ENCODE measurements around the gene BSN. TPM values are rescaled to one million over a fixed set of nuclear protein-coding genes. Genes with fewer than 3 reads are reported as not detected.
A peak's percentile ranks its signal among the peaks of the same experiment; 100 is the strongest.

The BSN gene, protein sequence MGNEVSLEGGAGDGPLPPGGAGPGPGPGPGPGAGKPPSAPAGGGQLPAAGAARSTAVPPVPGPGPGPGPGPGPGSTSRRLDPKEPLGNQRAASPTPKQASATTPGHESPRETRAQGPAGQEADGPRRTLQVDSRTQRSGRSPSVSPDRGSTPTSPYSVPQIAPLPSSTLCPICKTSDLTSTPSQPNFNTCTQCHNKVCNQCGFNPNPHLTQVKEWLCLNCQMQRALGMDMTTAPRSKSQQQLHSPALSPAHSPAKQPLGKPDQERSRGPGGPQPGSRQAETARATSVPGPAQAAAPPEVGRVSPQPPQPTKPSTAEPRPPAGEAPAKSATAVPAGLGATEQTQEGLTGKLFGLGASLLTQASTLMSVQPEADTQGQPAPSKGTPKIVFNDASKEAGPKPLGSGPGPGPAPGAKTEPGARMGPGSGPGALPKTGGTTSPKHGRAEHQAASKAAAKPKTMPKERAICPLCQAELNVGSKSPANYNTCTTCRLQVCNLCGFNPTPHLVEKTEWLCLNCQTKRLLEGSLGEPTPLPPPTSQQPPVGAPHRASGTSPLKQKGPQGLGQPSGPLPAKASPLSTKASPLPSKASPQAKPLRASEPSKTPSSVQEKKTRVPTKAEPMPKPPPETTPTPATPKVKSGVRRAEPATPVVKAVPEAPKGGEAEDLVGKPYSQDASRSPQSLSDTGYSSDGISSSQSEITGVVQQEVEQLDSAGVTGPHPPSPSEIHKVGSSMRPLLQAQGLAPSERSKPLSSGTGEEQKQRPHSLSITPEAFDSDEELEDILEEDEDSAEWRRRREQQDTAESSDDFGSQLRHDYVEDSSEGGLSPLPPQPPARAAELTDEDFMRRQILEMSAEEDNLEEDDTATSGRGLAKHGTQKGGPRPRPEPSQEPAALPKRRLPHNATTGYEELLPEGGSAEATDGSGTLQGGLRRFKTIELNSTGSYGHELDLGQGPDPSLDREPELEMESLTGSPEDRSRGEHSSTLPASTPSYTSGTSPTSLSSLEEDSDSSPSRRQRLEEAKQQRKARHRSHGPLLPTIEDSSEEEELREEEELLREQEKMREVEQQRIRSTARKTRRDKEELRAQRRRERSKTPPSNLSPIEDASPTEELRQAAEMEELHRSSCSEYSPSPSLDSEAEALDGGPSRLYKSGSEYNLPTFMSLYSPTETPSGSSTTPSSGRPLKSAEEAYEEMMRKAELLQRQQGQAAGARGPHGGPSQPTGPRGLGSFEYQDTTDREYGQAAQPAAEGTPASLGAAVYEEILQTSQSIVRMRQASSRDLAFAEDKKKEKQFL (N-terminal part only)
- total RNA-seq = under 1 TPM; 0.33 to 0.46 TPM
- not detected for polyA plus RNA-seq

DNA sequence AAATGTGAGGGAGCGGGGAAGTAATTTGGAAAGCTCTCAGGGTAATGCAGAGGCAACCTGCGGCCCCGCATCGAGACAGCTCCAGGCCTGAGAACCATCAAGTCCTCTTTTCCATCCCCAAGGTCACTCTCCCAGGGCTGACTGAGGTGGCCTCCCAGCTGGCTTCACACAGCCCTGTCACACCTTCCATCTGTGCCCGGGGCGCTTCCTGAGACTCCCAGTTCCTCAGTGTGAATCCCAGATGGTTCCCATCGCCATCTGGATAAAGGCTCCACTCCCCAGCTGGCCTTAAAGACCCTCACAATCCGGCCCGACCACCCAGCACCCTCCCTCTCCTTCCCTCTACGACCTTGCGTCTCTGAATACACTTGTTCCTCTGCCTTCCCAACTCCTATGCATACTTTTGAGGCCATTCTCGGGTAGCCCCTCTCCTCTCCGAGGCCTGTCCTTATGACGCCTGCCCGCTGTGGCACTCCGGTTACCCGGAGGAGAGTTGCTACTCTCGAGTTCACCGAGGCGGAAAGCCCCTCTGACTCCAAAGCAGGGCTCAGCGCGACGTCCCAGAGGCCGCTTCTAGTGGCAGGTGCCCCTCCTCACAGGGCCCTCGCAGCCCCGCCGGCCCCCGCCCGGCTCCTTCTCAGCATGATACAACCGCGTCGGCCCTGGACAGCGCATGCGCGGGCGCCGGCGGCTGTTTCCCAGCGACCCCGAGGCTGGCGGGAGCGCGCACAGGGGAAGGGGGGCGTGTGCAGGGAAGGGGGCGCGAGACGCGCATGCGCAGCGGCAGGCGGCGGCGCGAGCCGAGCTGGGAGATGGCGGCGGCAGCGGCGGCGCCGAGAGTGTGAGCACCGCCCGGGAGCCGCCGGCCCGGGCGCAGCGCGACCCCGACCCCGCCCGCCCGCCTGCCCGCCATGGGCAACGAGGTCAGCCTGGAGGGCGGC is at the start of gene BSN:
BSN (plus strand) TSS at position 786 of the 941 bp plus-strand sequence; CDS start at position 912, 126 bp downstream.
- no peaks in the 10 kb centered on the region for H3K27me3 ChIP-seq (ENCODE audit: insufficient read depth, low read length, poor library complexity, severe bottlenecking)
- H3K27me3 Mint-ChIP-seq = peaks cover 4 to 33% of the 10 kb centered on the region in 2 donors
- peak within 1 kb of the TSS; percentile 82 to 91 (median 87) for H3K4me3 Mint-ChIP-seq
- peak within 1 kb of the TSS; percentile 85 for H3K4me3 ChIP-seq (ENCODE audit: low read length)
- H3K9me3 Mint-ChIP-seq = no peaks in the 10 kb centered on the region
- H3K4me1 Mint-ChIP-seq = peaks cover 16 to 32% (median 29%) of the 10 kb centered on the region in 3 donors
- no peaks in the 10 kb centered on the region for H3K9me3 ChIP-seq (ENCODE audit: low read length)
- no peaks in the 10 kb centered on the region for H3K36me3 Mint-ChIP-seq
- H3K27ac ChIP-seq (ENCODE audit: low read depth, low read length) = peak within 1 kb of the TSS; percentile 16
- DNase-seq = peak; percentile 84 to 95 (median 90)
- H3K27ac Mint-ChIP-seq = peak within 1 kb of the TSS in 6 of 8 donors; percentile 21 to 87 (median 56)
- CTCF ChIA-PET = interaction anchor here (1.2 to 4.1 kb wide), 3 partner anchors 14 to 120 kb away, joined by 3 to 54 read pairs (median 7); no protein-coding TSS in a partner anchor
- POLR2A ChIA-PET = interaction anchor here (0.5 to 1.2 kb wide), 3 partner anchors 14 to 110 kb away, joined by 3 to 6 read pairs (median 3); no protein-coding TSS in a partner anchor
- H3K4me1 ChIP-seq (ENCODE audit: insufficient read depth, low read length) = peaks cover 18% of the 10 kb centered on the region
- no peaks in the 10 kb centered on the region for H3K36me3 ChIP-seq (ENCODE audit: insufficient read depth, low read length)

DNA sequence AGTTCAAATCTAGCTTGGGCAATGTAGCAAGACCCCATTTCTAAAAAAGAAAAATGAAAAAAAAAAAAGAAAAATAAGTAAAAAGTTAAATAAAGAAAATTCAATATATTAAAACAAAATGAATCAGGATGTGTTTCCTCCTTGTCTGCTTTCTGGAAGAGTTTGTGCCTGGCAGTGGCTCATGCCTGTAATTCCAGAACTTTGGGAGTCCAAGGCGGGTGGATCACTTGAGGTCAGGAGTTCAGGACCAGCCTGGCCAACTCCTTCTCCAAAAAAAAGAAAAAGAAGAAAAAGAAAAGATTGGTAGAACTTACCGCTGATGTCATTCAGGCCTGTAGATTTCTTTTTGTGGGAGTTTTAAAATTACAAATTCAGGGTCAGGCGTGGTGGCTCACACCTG is 47.4 kb upstream of the BSN start:
- ChIA-PET CTCF (no interaction called here), POLR2A (no interaction called here)
- Histone ChIP-seq H3K27ac (ENCODE audit: low read depth, low read length) (no peak overlapping the region), H3K4me3 (ENCODE audit: low read length) (no peak overlapping the region), H3K27me3 (ENCODE audit: insufficient read depth, low read length, poor library complexity, severe bottlenecking) (no peaks in the 10 kb centered on the region), H3K36me3 (ENCODE audit: insufficient read depth, low read length) (peaks cover 12% of the 10 kb centered on the region), H3K9me3 (ENCODE audit: low read length) (no peaks in the 10 kb centered on the region), H3K4me1 (ENCODE audit: insufficient read depth, low read length) (no peaks in the 10 kb centered on the region)
- Mint-ChIP-seq H3K4me3 (no peak overlapping the region), H3K27ac (peak overlapping the region in 1 of 8 donors; percentile 27), H3K9me3 (no peaks in the 10 kb centered on the region), H3K36me3 (peaks cover 5 to 24% (median 7%) of the 10 kb centered on the region in 3 donors), H3K4me1 (peaks cover 14 to 33% (median 22%) of the 10 kb centered on the region in 3 donors), H3K27me3 (no peaks in the 10 kb centered on the region)
- no peak for DNase-seq

DNA sequence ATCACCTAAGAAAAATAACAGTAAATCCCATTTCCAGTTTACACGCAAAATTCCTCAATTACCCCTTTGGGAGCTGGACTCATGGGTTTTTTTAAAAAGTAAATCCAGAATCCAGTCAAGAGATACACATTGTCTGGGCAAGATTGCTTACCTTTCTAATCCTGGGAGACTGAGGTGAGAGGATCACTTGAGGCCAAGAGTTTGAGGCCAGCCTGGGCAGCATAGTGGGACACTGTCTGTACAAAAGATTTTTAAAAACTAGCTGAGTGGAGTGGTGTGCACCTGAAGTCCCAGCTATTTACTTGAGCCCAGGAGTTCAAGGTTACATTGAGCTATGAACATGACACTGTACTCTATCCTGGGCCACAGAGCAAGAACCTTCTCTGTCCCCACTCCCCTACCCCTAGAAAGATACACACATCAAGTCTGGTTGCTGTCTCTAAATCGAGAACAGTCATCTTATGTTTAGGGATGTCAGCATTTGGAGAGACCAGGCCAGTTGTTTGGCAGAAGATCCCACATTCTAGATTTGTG is 45.2 kb upstream of the BSN start:
- CTCF ChIA-PET = interaction anchor here (2.1 kb wide), 1 partner anchor 30 kb away, joined by 5 read pairs; no protein-coding TSS in a partner anchor
- H3K4me1 Mint-ChIP-seq = peaks cover 6 to 17% (median 9%) of the 10 kb centered on the region in 3 donors
- POLR2A ChIA-PET = no interaction called here
- no peak overlapping the region for H3K4me3 Mint-ChIP-seq
- no peak overlapping the region for H3K27ac Mint-ChIP-seq
- no peak overlapping the region for H3K4me3 ChIP-seq (ENCODE audit: low read length)
- no peaks in the 10 kb centered on the region for H3K9me3 Mint-ChIP-seq
- H3K36me3 ChIP-seq (ENCODE audit: insufficient read depth, low read length) = peaks cover 19% of the 10 kb centered on the region
- peaks cover 5 to 30% (median 8%) of the 10 kb centered on the region in 3 donors for H3K36me3 Mint-ChIP-seq
- H3K27me3 ChIP-seq (ENCODE audit: insufficient read depth, low read length, poor library complexity, severe bottlenecking) = no peaks in the 10 kb centered on the region
- no peak overlapping the region for H3K27ac ChIP-seq (ENCODE audit: low read depth, low read length)
- H3K9me3 ChIP-seq (ENCODE audit: low read length) = no peaks in the 10 kb centered on the region
- H3K4me1 ChIP-seq (ENCODE audit: insufficient read depth, low read length) = no peaks in the 10 kb centered on the region
- H3K27me3 Mint-ChIP-seq = no peaks in the 10 kb centered on the region
- no peak for DNase-seq

DNA sequence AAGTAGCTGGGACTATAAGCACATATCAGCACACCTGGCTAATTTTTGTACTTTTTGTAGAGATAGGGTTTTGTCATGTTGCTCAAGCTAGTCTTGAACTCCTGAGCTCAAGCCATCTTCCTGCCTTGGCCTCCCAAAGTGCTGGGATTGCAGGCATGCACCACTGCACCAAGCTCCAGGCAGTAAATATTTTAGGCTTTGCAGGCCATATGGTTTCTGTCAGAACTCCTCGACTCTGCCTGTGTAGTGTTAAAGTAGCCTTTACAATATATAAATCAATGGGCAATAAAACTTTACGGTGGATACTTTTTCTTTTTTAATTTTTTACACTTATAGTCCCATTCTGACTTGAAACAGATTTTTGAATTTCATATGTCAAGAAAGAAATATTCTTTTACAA is 42.6 kb upstream of the BSN start:
- peaks cover 10 to 54% (median 17%) of the 10 kb centered on the region in 3 donors for H3K36me3 Mint-ChIP-seq
- POLR2A ChIA-PET = interaction anchor here (0.7 kb wide), 1 partner anchor 234 kb away, joined by 3 read pairs; no protein-coding TSS in a partner anchor
- CTCF ChIA-PET = interaction anchor here (1.3 to 2.1 kb wide), 2 partner anchors 28 kb away, joined by 4 to 8 read pairs; no protein-coding TSS in a partner anchor
- H3K27ac ChIP-seq (ENCODE audit: low read depth, low read length) = no peak overlapping the region
- H3K4me1 Mint-ChIP-seq = peaks cover 2 to 10% (median 6%) of the 10 kb centered on the region in 3 donors
- H3K4me1 ChIP-seq (ENCODE audit: insufficient read depth, low read length) = no peaks in the 10 kb centered on the region
- H3K27ac Mint-ChIP-seq = peak overlapping the region in 1 of 8 donors; percentile 87
- DNase-seq = no peak
- no peaks in the 10 kb centered on the region for H3K27me3 Mint-ChIP-seq
- no peak overlapping the region for H3K4me3 ChIP-seq (ENCODE audit: low read length)
- H3K4me3 Mint-ChIP-seq = no peak overlapping the region
- no peaks in the 10 kb centered on the region for H3K9me3 Mint-ChIP-seq
- H3K9me3 ChIP-seq (ENCODE audit: low read length) = no peaks in the 10 kb centered on the region
- H3K27me3 ChIP-seq (ENCODE audit: insufficient read depth, low read length, poor library complexity, severe bottlenecking) = no peaks in the 10 kb centered on the region
- peaks cover 19% of the 10 kb centered on the region for H3K36me3 ChIP-seq (ENCODE audit: insufficient read depth, low read length)

DNA sequence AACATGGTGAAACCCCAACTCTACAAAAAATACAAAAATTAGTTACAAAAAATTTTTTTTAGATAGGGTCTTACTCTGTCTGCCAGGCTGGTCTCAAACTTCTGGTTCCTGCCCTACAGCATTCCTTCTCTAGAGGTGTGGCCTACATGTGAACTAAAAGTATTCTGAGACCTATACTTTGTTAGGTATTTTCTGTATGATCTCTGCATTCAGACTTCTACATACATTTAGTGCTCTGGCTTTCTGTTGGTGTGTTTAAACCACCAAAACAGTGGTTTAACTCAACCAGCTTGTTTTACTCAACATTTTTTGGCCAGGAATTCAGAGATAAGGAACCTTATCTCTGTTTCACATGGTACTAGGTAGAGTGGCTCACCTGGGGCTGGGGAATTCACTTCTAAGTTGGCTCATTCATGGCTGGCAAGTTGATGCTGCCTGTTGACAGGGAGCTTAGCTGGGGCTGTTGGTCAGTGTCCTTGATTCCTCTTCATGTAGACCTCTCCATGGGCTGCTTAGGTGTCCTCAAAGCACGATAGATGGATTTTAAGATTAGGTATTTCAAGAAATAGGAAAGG is 41.4 kb upstream of the BSN start:
- CTCF ChIA-PET = interaction anchor here (2.1 kb wide), 1 partner anchor 27 kb away, joined by 8 read pairs; no protein-coding TSS in a partner anchor
- H3K4me1 Mint-ChIP-seq = peaks cover 5 to 12% (median 10%) of the 10 kb centered on the region in 3 donors
- Histone ChIP-seq H3K27ac (ENCODE audit: low read depth, low read length) (no peak overlapping the region), H3K4me1 (ENCODE audit: insufficient read depth, low read length) (no peaks in the 10 kb centered on the region), H3K27me3 (ENCODE audit: insufficient read depth, low read length, poor library complexity, severe bottlenecking) (no peaks in the 10 kb centered on the region), H3K9me3 (ENCODE audit: low read length) (no peaks in the 10 kb centered on the region), H3K36me3 (ENCODE audit: insufficient read depth, low read length) (peaks cover 27% of the 10 kb centered on the region), H3K4me3 (ENCODE audit: low read length) (no peak overlapping the region)
- no peak for DNase-seq
- H3K4me3 Mint-ChIP-seq = no peak overlapping the region
- H3K27ac Mint-ChIP-seq = peak overlapping the region in 1 of 8 donors; percentile 70
- H3K36me3 Mint-ChIP-seq = peaks cover 13 to 63% (median 23%) of the 10 kb centered on the region in 3 donors
- POLR2A ChIA-PET = no interaction called here
- H3K9me3 Mint-ChIP-seq = no peaks in the 10 kb centered on the region
- H3K27me3 Mint-ChIP-seq = no peaks in the 10 kb centered on the region

DNA sequence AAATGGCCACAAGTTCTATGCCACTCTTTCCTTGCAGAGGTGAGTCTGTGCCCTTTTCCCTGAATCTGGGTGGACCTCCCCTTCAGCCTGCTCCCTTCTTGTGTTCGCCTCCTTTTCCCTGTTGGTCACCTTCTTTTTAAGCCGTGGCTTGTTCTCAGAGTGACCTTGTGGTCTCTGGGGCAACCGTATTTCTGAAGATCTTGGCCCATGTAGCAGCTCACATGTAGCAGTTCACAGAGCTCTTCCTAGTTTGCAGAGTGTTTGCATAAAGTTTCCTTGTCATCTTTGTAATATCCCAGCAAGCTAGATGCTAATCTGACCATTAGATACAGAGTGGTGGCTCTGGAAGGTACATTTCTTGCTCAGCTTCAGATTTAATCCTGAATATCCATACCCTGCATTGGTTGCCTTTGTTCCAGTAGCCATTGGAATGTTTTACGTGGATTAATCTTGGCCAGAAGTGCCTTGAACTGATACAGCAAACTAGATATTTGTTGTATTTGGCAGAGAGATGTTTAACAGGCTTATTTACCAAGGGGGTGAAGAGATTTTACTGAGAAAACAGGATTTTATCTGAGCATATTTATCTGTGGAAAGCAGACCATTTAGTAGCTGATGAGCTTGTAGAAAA is 40.7 kb upstream of the BSN start:
- Histone ChIP-seq H3K27me3 (ENCODE audit: insufficient read depth, low read length, poor library complexity, severe bottlenecking) (no peaks in the 10 kb centered on the region), H3K27ac (ENCODE audit: low read depth, low read length) (no peak overlapping the region), H3K36me3 (ENCODE audit: insufficient read depth, low read length) (peaks cover 29% of the 10 kb centered on the region), H3K4me1 (ENCODE audit: insufficient read depth, low read length) (no peaks in the 10 kb centered on the region), H3K4me3 (ENCODE audit: low read length) (no peak overlapping the region), H3K9me3 (ENCODE audit: low read length) (no peaks in the 10 kb centered on the region)
- H3K4me1 Mint-ChIP-seq = peaks cover 5 to 13% (median 12%) of the 10 kb centered on the region in 3 donors
- no peak for DNase-seq
- no peaks in the 10 kb centered on the region for H3K9me3 Mint-ChIP-seq
- H3K27ac Mint-ChIP-seq = peak overlapping the region in 1 of 8 donors; percentile 38
- H3K36me3 Mint-ChIP-seq = peaks cover 13 to 70% (median 23%) of the 10 kb centered on the region in 3 donors
- H3K27me3 Mint-ChIP-seq = no peaks in the 10 kb centered on the region
- no peak overlapping the region for H3K4me3 Mint-ChIP-seq
- ChIA-PET CTCF (interaction anchor here (1.4 to 2.1 kb wide), 2 partner anchors 26 to 355 kb away, joined by 3 to 8 read pairs; no protein-coding TSS in a partner anchor), POLR2A (no interaction called here)

Measured in CD8-positive, alpha-beta memory T cell (primary cell).